HTR-8/SVneo (cell line): ENCODE data around the gene ABHD13.
"Not testable (repeated sequence)": the region's sequence is repeated elsewhere in the genome, so short reads cannot be mapped to it uniquely, and the experiment has no call there.

ENCODE experiments used
- DNase-seq: peaks from one replicate; pipeline ENCODE4 v3.0.0; 2011; ENCODE audit warnings: low spot score, mixed read lengths; ENCODE audit not compliant: insufficient read length
- FAIRE-seq: peaks from 2 replicates; lab custom pipeline; 2011; peaks lifted over from hg19 to GRCh38; lab: Jason Lieb, UNC

The ABHD13 gene

GRCh38 chr13:108220041-108220440 lies 1.8 kb downstream of the ABHD13 start:
- no peak for DNase-seq
- FAIRE-seq = no peak

DNA sequence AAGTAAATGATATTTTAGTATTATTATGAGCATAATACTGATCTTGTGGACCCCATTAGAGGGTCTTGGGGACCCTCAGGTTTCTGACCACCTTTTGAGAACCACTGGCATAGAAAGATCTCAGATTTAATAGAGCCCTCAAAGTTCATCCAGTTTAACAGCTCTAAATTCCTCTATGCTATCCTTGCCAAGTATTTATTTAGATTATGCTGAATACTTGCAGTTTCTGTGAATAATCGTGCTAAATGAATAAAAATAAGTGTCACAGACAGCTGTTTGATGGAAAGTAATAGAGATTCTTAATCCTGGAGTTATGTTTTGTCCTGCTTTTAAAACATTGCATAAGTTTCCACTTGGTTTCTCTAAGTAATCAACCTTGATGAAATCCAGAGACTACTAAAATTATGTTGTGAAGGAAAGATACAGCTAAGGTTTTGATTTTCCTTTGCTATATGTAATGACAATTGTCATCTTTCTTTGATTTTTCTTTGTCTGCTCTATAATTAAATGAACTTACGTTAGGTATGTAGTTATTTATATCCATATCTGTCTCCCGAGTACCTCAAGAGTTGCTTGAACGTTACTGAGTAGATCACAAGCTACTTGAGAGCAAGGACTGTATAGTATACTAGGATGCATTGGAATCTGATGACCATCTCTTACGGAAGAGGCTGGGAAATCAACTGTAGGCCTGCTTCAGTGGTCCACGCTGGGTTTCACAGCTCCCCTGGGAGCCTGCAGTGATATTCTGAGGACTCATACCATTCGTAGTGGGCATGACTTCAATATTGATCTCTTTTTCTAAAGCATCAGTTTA lies 5.7 kb downstream of the ABHD13 start:
- DNase-seq (no peak), FAIRE-seq (no peak)

DNA sequence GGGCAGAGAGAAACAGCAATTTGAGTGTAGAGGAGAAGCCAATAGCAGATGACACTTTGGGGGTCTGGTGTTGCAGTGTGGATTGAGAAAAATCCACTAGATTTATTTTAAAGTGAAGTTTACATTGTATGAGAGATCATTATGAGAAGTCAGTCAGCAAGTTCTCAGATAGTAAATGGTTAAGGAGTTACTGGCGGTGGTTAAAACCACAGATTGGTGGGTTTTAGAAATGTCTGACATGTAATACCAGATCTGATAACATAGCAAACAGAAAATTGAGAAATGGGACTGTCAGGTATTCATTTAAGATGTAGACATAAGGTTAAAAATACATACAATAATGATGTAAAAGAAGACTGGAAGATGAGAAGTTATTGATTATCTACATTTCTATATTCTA lies 7.2 kb downstream of the ABHD13 start:
- FAIRE-seq (no peak), DNase-seq (no peak)

DNA sequence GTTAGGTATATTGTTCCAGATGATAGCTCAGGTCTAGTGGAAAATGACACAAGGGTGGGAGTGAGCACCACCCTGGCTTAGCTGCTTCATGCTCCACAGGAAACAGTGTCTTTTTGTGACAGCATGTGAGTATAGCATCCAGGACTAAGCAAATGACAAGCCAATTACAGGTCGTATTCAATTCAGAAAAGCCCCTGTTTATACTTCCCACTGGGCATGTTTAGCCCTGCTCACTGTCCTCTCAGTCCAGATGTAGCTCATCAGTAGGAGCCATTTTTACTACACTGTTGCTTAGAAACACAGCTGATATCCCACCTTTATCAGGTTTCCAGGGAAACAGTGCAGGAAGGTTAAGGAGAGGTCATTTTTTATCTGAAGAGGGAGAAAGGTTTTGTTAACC lies 8.0 kb downstream of the ABHD13 start:
- FAIRE-seq (no peak), DNase-seq (no peak)

GRCh38 chr13:108227651-108228272 lies 9.6 kb downstream of the ABHD13 start:
- FAIRE-seq = no peak
- DNase-seq = no peak

GRCh38 chr13:108230377-108230776 lies 12.2 kb downstream of the ABHD13 start:
- no peak for FAIRE-seq
- no peak for DNase-seq

DNA sequence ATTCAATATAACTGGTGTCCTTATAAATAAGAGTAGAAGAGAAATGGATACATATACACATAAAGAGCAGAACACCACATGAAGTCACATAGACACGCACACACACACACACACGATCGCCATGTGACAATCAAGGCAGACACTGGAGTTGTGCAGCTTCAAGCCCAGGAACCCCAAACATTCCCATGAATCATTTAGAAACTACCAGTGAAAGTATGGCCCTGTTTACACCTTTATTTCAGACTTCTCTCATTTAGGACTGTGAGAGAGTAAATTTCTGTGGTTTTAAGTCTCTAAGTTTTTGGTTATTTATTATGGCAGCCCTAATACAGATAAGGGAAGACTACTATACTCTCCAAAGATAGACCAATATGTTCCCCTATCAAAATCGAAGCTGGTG lies 31.0 kb downstream of the ABHD13 start:
- DNase-seq = no peak
- no peak for FAIRE-seq

- DNase-seq (no peak), FAIRE-seq (no peak)
These were observed 39.1 kb downstream of the ABHD13 start for GRCh38 chr13:108257248-108257647.

DNA sequence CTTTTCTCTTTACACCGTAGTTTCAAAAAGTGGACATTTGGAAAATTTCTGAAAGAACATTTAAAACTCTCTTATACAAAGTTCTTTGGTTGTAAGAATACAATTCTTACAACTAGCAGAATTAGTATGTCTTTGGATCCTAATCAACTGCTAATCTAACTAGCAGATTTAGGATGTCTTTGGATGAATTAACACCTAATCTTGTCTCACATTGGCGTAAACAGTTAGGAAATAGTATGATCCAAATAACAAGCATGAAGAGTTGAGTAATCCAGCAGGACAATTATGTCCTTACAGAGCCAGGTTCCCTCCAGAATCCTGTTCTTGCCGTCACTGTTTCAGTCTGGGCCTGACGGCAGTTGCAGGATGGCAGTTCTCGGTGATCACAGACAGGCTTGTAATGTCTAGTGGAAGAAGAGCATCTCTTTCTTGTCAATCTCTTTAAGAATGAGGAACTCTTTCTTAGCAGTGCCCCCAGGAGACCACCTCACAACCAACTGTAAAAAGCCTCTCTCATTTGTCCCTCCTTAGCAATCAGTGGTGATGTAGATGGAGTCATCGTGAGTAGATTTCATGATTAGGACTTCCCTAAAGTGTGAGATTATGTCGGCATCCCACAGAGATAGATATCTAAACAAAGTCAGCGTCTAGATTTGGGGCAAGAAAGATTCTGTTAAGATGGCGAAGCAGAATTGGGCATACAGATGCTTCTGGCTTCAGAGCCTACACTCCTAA lies 45.6 kb downstream of the ABHD13 start:
- FAIRE-seq (no peak), DNase-seq (no peak)

GRCh38 chr13:108266321-108266990 lies 48.3 kb downstream of the ABHD13 start:
- FAIRE-seq (no peak), DNase-seq (no peak)

DNA sequence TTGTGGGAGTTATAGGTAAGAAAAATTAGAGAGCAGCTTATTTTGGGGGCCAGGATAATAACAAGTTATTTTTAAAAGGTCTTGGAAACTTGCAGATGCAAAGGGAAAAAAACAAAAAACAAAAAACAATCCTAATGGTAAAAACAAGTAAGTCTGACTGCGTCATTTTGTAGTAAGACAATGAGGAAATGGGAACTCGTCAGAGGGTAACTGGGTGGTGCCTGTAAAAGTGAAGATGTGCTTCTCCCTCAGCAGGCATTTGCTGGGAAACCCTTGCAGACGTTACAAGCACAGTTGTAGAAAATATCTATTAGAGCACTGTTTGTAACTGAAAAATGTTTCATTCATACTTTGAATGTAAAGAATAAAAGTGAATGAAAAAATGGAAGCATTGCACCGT lies 49.2 kb downstream of the ABHD13 start:
- no peak for FAIRE-seq
- no peak for DNase-seq

GRCh38 chr13:108267855-108268254 lies 49.7 kb downstream of the ABHD13 start:
- not testable (repeated sequence) for DNase-seq, FAIRE-seq

DNA sequence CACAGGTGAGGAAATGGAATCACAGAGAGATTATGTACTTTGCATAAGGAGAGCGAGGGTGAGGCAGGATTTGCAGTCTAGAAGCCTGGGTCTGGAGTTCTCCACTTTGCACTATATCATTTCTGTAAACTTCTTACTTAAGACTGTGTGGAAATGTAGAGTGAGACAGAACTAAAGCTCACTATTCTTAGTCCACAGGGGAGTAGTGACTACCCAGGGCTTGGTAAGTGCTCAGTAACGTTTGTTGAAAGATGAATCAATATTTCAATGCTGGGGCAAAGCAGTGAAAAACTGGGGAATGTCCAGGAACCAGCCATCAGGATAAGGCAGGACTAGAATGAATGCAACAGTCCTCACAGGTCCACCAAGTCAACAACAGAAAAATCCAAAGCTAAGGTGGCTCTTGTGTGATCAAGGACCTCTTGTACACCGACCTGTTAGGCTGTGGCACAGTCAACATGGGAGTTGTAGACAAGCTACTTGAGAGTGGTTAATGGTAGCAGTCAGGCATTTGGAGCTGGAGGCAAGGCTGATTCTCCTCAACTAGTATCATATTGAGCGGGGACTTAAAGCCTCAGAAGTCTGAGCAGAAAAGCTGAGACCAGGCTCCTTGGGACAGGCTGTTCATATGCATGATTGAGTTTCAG lies 50.4 kb downstream of the ABHD13 start:
- FAIRE-seq = no peak

GRCh38 chr13:108269601-108270328 lies 51.6 kb downstream of the ABHD13 start, which contains the start of gene TNFSF13B:
TNFSF13B (plus strand) TSS chr13:108269718; CDS start chr13:108269896, 178 bp downstream.
- FAIRE-seq (no peak), DNase-seq (peak; percentile 2)

More for the DNA sequence above, 50.4 kb downstream of the ABHD13 start:
- DNase-seq = no peak

- FAIRE-seq = no peak
- DNase-seq = no peak
These were observed 52.2 kb downstream of the ABHD13 start for GRCh38 chr13:108270442-108270841.

DNA sequence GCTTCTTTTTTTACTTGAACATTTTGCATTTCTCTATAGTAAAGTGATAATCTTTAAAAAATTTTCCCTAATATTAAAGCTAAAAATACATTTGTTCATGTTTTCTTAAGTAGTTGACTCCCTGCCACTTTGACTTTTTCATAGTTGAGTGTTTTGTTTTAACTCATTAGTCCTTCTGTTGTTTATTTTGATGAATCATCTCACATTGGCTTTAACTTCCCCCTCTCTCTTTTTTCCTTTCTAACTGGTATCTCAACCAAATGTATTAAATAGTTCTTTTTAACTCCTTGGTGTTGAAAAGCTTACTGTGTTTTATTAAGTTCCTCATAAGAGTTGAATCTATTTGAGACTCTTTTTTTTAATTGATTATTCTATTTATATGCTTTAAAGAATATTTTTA lies 54.1 kb downstream of the ABHD13 start:
- FAIRE-seq (no peak), DNase-seq (no peak)

- no peak for DNase-seq
- FAIRE-seq = no peak
These were observed 55.4 kb downstream of the ABHD13 start for GRCh38 chr13:108273429-108274118.

DNA sequence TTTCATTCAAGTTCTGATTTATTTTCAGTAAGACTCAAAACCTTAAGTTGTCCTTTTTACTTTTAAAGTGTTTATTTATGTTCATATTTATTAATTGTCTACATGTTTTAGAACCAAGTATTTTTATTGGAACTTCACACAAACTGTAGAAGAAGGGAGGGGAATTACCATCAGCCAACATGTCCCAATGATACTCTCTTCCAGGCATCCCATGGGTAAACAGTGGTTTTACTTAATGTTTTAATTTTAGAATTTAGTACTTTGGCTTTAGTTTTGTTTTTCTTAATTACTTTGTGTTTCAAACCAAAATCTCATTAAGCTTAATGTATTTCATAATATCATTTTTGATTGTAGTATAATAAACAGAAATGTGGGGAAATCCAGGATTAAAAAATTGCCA lies 56.5 kb downstream of the ABHD13 start:
- FAIRE-seq = no peak
- no peak for DNase-seq

GRCh38 chr13:108276060-108276459 lies 57.9 kb downstream of the ABHD13 start:
- DNase-seq (no peak), FAIRE-seq (no peak)
